ENCODE measurements around the gene CLSTN2. TPM values are rescaled to one million over a fixed set of nuclear protein-coding genes. Genes with fewer than 3 reads are reported as not detected.

CLSTN2 gene
- total RNA-seq, 1 experiment from 2014 or later: 0.68 TPM

- no peak overlapping the region for H3K56ac ChIP-seq (ENCODE audit: insufficient read length, low read depth, low read length)
- H3T11ph ChIP-seq (ENCODE audit: low read length): no peak overlapping the region
- WGBS (ENCODE audit: extremely low coverage, insufficient read length, low lambda C conversion rate): no CpG with 5 or more reads among the region's 1 CpG
Measured at GRCh38 chr3:140153736-140154135, 218.8 kb downstream of the CLSTN2 start.

More at GRCh38 chr3:140153736-140154135, 218.8 kb downstream of the CLSTN2 start:
- H2BK12ac ChIP-seq (ENCODE audit: insufficient read length, low read depth, low read length): no peak overlapping the region
- no peaks in the 10 kb centered on the region for H3K79me2 ChIP-seq (ENCODE audit: insufficient read depth, low read length)
- no peak overlapping the region for H4K5ac ChIP-seq (ENCODE audit: insufficient read length, low read depth, low read length)
- H2BK15ac ChIP-seq (ENCODE audit: low read depth, low read length): no peak overlapping the region
- H3K27ac Mint-ChIP-seq: no peak overlapping the region
- H3K27ac ChIP-seq (ENCODE audit: insufficient read length, low read depth, low read length): no peak overlapping the region
- H3K23ac ChIP-seq (ENCODE audit: insufficient read length, low read depth, low read length): no peak overlapping the region
- no peak for DNase-seq
- H4K8ac ChIP-seq (replicated peaks; ENCODE audit: insufficient read length, low read depth, low read length): no peak overlapping the region
- H2AFZ ChIP-seq (ENCODE audit: low read length): no peak overlapping the region
- no peaks in the 10 kb centered on the region for H3K9me3 ChIP-seq (ENCODE audit: control insufficient read depth, low read depth, low read length)
- H3K4ac ChIP-seq (ENCODE audit: low read depth, low read length): no peak overlapping the region
- H3K36me3 Mint-ChIP-seq (ENCODE audit: insufficient read depth in 1 of 3, low read depth in 3 of 3): no peaks in the 10 kb centered on the region
- H2BK120ac ChIP-seq (ENCODE audit: low read depth, low read length, poor library complexity, severe bottlenecking): no peak overlapping the region
- no peak overlapping the region for H3K14ac ChIP-seq (ENCODE audit: insufficient read depth, low read length)
- no peak overlapping the region for H3K4me3 Mint-ChIP-seq
- H4K20me1 ChIP-seq (ENCODE audit: control insufficient read depth, insufficient read depth, insufficient read length): no peaks in the 10 kb centered on the region
- H3K79me1 ChIP-seq (ENCODE audit: insufficient read depth, low read depth, low read length, poor library complexity, severe bottlenecking): no peaks in the 10 kb centered on the region
- H3K4me2 ChIP-seq (ENCODE audit: insufficient read depth, insufficient read length, low read length): no peak overlapping the region
- H3K4me1 Mint-ChIP-seq: peaks cover 0 to 4% of the 10 kb centered on the region in 2 experiments; a peak in 2 of 4 replicates
- no peaks in the 10 kb centered on the region for H3K23me2 ChIP-seq (ENCODE audit: insufficient read length, low read depth, low read length, poor library complexity, severe bottlenecking)
- TF ChIP-seq, protein P1, sequence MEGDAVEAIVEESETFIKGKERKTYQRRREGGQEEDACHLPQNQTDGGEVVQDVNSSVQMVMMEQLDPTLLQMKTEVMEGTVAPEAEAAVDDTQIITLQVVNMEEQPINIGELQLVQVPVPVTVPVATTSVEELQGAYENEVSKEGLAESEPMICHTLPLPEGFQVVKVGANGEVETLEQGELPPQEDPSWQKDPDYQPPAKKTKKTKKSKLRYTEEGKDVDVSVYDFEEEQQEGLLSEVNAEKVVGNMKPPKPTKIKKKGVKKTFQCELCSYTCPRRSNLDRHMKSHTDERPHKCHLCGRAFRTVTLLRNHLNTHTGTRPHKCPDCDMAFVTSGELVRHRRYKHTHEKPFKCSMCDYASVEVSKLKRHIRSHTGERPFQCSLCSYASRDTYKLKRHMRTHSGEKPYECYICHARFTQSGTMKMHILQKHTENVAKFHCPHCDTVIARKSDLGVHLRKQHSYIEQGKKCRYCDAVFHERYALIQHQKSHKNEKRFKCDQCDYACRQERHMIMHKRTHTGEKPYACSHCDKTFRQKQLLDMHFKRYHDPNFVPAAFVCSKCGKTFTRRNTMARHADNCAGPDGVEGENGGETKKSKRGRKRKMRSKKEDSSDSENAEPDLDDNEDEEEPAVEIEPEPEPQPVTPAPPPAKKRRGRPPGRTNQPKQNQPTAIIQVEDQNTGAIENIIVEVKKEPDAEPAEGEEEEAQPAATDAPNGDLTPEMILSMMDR (conservative IDR thresholded peaks at IDR 0.05): no peak
- no peak overlapping the region for H3K18ac ChIP-seq (ENCODE audit: insufficient read length, low read depth, low read length)
- H2BK20ac ChIP-seq (ENCODE audit: low read depth, low read length, poor library complexity, severe bottlenecking): no peak overlapping the region
- no peaks in the 10 kb centered on the region; a peak in 1 of 5 replicates for H3K9me3 Mint-ChIP-seq
- no peak overlapping the region for H2AK5ac ChIP-seq (ENCODE audit: insufficient read length, low read length)
- no peaks in the 10 kb centered on the region for H3K4me1 ChIP-seq (ENCODE audit: insufficient read depth, low read length)
- no peak overlapping the region for H2BK5ac ChIP-seq (ENCODE audit: insufficient read length, low read length)
- no peak overlapping the region for H3K9ac ChIP-seq (ENCODE audit: extremely low read depth, insufficient read length, low read length)
- no peak overlapping the region for H4K91ac ChIP-seq (ENCODE audit: insufficient read length, low read depth, low read length)
- peaks cover 2% of the 10 kb centered on the region; the same call in 1 of the 2 replicates for H3K27me3 Mint-ChIP-seq (ENCODE audit: low read depth)
- H3K27me3 ChIP-seq (ENCODE audit: insufficient read depth, low read length): no peaks in the 10 kb centered on the region

Data from H9 (cell line).